HG03064 (cell line): Measurements from ENCODE around the gene EID3.
"Not testable (repeated sequence)": the region's sequence is repeated elsewhere in the genome, so short reads cannot be mapped to it uniquely, and the experiment has no call there.

Source experiments
- ATAC-seq: cut with Tn5 transposase; IDR thresholded peaks from one replicate; pipeline ENCODE4 v1.9.1; 2021; ENCODE audit warnings: low read depth; ENCODE audit not compliant: unreplicated experiment

Gene EID3

DNA sequence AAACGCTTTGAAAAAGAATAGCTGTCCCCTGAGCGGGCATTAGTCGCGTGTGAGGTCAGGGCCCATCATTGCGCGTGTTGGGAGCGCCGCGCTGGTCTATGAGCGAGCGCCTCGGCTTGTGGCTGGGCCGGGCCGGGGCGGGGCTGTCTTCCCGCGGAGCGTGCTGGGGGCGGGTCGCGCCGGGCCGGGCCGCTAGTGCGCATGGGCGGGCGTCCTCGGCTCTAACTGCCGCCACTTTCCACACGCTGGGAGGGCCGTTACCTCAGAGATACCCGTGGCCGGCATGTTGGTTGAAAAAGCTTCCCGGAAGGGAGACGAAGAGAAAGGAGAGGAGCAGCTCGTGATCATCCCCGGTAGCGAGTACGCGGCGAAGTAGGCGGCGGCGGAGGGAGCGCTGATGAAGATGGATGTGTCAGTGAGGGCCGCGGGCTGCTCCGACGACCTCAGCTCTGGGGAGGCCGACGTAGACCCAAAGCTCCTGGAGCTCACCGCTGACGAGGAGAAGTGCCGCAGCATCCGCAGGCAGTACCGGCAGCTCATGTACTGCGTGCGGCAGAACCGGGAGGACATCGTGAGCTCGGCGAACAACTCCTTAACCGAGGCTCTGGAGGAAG is at the start of gene EID3:
Gene EID3, plus strand, starts transcription at position 202 of the 614 bp plus-strand sequence. Its CDS starts 196 bp downstream, at position 398.
- peak; percentile 60 for ATAC-seq

- ATAC-seq: no peak
These were observed 45.5 kb upstream of the EID3 start for GRCh38 chr12:104257913-104258472.

DNA sequence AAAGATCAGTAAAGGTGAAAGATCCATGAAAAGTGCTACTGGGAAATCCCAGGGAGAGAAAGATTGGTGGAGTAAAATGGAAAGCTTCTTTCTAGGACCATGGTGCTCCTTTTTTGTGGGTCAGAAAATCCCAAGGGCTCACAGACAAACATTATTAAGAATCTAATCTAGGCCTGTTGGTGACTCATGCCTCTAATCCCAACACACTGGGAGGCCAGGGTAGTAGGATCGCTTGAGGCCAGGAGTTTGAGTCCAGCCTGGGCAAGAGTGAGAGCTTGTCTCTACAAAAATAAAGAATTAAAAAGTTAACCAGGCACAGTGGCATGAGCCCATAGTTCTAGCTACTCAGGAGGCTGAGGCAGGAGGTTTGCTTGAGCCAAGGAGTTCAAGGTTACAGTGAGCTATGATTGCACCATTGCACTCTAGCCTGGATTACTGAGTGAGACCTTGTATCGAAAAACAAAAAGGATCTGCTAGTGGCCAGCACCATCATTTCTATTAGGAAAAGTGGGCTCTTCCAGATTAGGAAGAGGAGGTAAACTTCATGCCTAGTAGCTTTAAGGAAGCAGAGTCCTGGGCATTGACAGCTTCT is 45.0 kb upstream of the EID3 start:
- ATAC-seq: no peak

GRCh38 chr12:104263026-104263425 is 40.5 kb upstream of the EID3 start:
- ATAC-seq: no peak

DNA sequence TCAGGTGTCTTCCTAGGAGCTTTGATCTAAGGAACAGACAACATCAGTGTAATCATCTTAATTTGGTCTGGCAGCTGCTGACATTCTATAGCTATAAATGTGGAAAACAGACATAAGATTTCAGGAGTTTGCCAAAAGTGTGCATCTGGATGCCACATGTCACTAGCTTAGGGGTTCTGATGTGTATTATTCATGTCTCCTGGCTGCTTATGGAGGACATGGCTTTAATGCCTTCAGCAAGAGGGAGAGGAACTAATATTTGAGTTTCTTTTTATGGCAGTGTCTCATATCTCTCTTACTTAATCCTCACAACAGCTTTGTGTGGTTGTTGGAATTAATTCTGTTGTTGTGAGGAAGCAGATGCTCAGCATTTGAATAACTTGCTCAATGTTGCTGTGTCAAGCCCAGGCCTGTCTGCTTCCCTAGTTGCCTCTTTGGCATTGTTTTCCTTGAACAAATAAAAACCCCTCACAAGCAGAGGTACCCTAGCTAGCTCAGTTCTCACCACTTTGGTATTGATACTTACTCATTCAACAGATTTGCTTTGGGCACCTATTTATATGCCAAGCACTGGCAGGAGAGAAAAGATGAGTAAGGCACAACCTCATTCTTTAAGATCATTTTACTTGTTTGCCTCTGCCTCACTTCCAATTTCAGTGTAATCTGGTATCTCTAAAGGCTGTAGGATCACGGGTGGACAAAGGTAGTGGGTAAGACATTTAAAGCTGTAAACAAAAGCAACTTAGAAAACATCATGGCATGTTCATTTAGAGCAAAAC is 39.8 kb upstream of the EID3 start:
- no peak for ATAC-seq

GRCh38 chr12:104265436-104265835 is 38.1 kb upstream of the EID3 start:
- ATAC-seq: not testable (repeated sequence)

DNA sequence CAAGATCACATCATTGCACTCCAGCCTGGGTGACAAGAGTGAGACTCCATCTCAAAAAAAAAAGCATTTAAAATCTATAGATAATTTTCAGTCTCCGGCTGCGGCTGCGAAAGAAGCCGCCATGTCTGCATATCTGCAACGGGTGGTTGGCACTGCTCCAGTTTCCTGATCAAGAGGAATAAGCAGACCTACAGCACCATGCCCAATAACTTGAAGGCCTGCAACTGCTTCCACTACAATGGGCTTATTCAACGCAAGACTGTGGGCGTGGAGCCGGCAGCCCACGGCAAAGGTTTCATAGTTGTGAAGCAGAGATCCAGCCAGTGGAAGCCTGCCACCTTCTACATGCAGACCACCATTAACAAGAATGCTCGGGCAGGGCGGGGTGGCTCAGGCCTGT is 30.6 kb upstream of the EID3 start:
- ATAC-seq: no peak

DNA sequence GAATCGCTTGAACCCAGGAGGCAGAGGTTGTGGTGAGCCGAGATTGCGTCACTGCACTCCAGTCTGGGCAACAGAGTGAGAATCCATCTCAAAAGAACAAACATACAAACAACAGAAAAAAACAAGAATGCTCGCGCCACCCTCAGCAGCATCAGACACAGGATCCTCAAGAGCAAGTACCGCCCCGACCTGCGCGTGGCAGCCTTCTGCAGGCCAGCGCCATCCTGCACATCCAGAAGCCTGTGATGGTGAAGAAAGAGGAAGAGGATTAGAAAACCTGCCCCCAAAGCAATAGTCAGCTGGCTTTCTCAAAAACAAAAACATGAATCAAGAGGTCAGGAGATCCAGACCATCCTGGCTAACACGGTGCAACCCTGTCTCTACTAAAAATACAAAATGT is 30.0 kb upstream of the EID3 start:
- no peak for ATAC-seq

- ATAC-seq: no peak
These were observed 28.7 kb upstream of the EID3 start for GRCh38 chr12:104274811-104275210.

DNA sequence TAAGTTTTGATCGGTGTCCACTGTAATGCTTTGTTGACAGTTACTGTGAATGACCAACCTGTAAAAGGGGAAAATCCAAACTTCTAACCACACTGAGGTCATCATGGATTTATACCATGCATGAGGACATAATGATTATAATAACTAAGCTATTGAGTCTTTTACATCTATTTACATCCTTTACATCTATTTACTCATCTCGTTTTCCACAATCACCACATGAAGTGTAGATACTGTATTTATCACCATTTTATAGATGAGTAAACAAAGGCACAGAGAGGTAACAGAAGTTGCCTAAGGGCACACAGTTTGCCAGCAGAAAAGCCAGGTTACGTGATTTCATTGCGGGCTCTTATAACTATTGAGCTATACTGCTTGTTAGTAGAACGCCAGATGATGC is 27.9 kb upstream of the EID3 start:
- no peak for ATAC-seq

GRCh38 chr12:104276273-104277131 is 27.0 kb upstream of the EID3 start:
- ATAC-seq: peak; percentile 63

DNA sequence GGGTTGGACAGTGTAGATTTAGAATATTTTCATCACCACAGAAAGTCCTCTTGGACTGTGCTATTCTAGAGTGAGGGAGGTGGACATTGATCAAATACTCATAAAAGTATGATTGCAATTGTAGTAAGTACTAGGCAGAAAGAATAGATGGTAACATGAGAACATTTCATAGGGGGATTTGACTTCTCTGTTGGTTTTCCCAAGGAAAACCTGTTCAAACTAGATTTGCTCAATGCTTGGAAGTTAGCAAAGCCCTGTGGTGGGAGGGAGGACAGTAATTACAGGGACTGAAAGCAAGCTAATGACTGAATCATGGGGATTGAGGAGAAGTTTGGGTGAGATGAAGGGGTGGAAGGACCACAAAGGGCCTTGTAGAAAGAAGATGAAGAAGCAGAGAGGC is 24.4 kb upstream of the EID3 start:
- no peak for ATAC-seq

DNA sequence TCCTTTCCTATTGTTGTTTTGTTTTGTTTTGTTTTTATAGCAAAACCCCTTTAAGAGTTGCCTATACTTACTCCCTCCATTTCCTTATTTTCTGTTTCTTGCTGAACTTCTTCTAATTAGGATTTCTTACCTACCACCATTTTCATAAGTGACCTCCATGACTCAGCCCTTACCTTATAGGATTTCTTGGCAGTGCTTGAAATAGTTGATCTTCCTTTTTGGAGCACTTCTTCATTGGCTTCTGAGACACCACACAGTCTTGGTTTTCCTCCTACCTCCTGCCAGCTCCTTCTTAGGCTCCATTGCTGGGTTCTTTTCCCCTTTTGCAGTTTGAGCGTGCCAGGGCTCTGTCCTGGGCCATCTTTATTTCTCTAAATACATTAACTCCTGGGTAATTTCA is 23.4 kb upstream of the EID3 start:
- ATAC-seq: no peak

DNA sequence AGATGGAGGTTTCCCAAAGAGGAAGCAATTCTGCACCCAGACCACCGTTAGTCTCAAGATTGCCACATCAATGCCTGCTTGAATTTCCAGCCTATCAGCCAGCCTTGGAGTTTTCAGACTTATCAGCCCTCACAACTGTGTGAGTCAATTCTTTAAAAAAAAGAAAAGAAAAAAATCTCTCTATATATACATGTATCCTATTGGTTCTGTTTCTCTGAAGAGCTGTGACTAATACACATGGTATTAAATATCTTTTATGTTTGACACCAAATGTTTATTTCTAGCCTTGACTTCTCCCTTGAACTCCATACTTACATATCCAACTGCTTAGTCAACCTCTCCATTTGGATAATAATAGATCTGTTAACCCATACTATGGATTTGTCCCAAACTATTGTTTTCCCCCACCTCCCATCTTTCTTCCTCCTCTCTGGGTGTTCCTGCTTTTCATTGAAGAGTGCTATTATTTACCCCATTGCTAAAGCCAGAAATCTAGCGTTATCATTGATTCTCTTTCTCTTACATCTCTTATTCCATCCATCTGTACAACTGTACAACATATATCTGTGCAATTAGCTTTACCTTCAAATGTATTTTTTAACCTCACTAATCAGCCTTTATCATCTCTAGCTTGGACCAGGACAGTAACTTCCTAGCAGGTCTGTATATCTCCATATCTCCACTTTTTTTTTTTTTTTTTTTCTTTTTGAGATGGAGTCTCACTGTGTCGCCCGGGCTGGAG is 22.7 kb upstream of the EID3 start:
- ATAC-seq: no peak

DNA sequence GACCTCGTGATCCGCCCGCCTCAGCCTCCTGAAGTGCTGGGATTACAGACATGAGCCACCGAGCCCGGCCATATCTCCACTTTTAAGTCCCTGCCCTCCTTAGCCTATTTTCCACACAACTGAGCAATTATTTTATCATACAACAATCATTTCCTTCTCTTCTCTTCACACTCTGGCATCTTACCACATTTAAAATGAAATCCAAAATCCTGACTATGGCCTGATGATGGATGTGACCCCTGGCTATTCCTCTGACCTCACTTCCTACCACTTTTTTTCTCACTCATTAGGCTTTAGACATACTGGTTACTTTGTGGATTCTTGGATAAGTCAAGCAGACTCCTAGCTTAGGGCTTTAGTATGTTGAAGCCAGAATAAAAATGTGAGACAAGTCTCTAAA is 21.9 kb upstream of the EID3 start:
- ATAC-seq: no peak

DNA sequence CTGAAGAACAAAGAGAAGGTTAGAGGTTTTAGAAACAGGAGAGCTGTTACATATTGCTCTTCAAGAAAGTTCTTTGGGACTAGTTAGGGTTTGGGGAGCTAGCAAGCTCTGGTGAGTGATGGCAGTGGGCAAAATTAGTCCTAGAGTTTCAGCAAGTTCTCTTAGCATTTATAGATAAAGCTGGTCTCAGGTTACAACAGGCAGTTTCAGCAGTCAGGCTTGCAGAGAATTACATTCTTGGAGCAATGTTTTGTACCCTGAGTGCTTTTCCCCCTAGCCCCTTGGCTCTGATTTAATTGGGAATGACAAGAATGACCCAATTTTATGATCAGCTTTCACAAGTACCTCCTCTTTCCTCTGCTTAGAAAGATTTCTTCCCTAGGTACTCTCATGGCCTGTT is 21.4 kb upstream of the EID3 start:
- ATAC-seq: no peak

GRCh38 chr12:104285740-104286515 is 17.6 kb upstream of the EID3 start:
- ATAC-seq: no peak

DNA sequence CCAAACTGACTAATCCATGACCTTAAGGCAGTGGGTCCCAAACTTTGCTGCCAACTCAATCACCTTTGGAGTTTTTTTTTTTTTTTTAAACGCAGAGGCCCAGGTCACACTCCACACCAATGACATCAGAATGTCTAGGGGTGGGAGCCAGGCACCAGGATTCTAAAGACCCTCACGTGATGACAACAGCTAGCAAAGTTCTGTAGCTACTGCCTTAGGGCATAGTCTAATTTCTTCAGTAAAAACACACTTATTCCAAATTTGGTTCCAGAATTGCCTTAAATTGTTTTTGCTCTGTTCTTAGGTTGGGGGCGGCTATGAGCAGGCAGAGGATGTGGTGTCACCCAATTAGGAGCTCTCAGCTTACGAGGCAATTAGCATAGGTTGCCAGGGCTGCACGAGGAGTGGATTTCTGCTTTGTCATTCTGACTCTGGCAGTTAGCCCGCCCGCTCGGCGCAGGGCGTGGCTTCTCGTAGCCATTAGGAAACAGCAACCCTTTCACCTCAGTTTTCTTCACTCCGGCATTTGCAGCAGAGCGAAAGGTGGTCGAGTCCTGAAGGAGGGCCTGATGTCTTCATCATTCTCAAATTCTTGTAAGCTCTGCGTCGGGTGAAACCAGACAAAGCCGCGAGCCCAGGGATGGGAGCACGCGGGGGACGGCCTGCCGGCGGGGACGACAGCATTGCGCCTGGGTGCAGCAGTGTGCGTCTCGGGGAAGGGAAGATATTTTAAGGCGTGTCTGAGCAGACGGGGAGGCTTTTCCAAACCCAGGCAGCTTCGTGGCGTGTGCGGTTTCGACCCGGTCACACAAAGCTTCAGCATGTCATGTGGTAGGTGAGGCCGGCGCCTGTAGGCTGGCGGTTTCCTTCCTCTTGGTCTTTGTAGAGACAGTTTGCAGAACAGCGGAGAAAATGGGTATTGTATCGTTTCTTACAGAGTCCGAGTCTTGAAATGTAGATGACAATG is 16.7 kb upstream of the EID3 start:
- peak; percentile 86 for ATAC-seq
